ENCODE measurements around the gene HPS4. TPM values are rescaled to one million over a fixed set of nuclear protein-coding genes. Genes with fewer than 3 reads are reported as not detected.

Gene HPS4
- total and polyA plus RNA-seq, 4 experiments from 2014 or later = 7.9 to 59.7 (median 36.9) TPM

DNA sequence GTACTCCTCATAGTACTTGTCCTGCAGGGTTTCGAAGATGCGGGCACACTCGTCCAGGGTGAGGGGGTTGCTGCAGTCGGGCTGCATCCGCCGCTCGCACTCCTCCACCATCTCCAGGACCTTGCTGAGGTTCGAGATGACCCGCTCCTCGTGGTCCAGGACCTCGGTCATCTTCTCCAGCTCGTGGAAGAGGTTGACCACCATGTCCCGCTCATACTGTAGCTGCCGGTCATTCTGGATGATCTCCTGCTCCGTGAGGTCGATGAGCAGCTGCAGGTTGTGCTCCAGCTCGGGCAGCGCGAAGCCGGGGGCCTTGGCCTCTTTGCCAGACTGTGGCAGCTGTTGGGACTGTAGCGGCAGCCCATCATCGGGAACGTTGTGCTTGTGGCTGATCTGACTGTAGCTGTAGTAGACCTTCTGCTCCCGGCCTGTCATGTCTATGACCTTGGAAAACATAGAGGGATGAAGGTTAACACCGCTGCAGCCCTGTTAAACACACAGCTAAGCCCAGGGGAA lies 15.7 kb upstream of the HPS4 start:
- ChIA-PET POLR2A (ENCODE audit: partially characterized antibody) (interaction anchor here (1.2 to 7.8 kb wide), 3 partner anchors 13 to 172 kb away, joined by 3 to 40 read pairs (median 6); partner anchors contain the start of genes HPS4, SRRD and TFIP11), CTCF (ENCODE audit: partially characterized antibody) (no interaction called here)
- Mint-ChIP-seq H3K27me3 (no peaks in the 10 kb centered on the region), H3K4me3 (no peak overlapping the region), H3K27ac (peak overlapping the region in 2 of 7 donors; percentile 63 to 73), H3K4me1 (peaks cover 16 to 24% (median 22%) of the 10 kb centered on the region in 4 donors), H3K9me3 (peaks cover 0 to 2% (median 0%) of the 10 kb centered on the region in 8 donors), H3K36me3 (peaks cover 57 to 82% of the 10 kb centered on the region in 2 donors)
- Histone ChIP-seq H3K27me3 (ENCODE audit: insufficient read depth, low read length) (no peaks in the 10 kb centered on the region), H3K4me1 (ENCODE audit: insufficient read depth, low read length) (peaks cover 20% of the 10 kb centered on the region), H3K9me3 (ENCODE audit: control insufficient read depth in 1 of 2, low read length in 2 of 2) (no peaks in the 10 kb centered on the region), H3K4me3 (ENCODE audit: low read length in 2 of 2) (no peak overlapping the region), H3K36me3 (ENCODE audit: insufficient read depth, low read length) (peaks cover 81% of the 10 kb centered on the region), H3K27ac (ENCODE audit: low read depth, low read length) (no peak overlapping the region)
- DNase-seq = no peak
- intact Hi-C loops (cut with micrococcal nuclease) = no loop called here

DNA sequence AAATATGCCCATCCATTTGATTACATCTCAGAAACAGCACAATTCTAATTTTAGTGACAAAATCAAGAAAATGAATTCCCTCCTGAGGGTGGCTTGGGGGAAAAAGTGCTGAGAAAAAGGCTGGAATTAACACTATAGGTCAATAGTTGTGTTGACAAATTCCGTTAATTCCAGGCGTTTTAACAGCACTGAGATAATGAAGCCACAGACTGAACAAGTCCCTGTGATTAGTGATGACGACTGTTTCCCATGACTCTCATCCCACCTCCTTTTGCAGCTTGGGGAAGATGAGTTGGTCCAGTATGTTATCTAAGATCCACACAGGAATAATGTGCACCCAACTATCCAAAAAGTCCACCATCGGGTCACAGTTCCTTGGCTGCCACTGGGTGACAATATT lies 12.9 kb upstream of the HPS4 start:
- no peaks in the 10 kb centered on the region for H3K9me3 ChIP-seq (ENCODE audit: control insufficient read depth in 1 of 2, low read length in 2 of 2)
- DNase-seq = no peak
- Mint-ChIP-seq H3K27me3 (no peaks in the 10 kb centered on the region), H3K4me1 (peaks cover 0 to 3% (median 1%) of the 10 kb centered on the region in 4 donors), H3K4me3 (no peak overlapping the region), H3K36me3 (peaks cover 48 to 79% of the 10 kb centered on the region in 2 donors), H3K9me3 (peaks cover 0 to 2% (median 0%) of the 10 kb centered on the region in 8 donors), H3K27ac (no peak overlapping the region)
- ChIA-PET CTCF (ENCODE audit: partially characterized antibody) (no interaction called here), POLR2A (ENCODE audit: partially characterized antibody) (interaction anchor here (0.9 to 1.2 kb wide), 2 partner anchors 13 kb away, joined by 3 read pairs; partner anchors contain the start of genes HPS4 and SRRD)
- H3K36me3 ChIP-seq (ENCODE audit: insufficient read depth, low read length) = peaks cover 78% of the 10 kb centered on the region
- H3K4me3 ChIP-seq (ENCODE audit: low read length in 2 of 2) = no peak overlapping the region
- no peaks in the 10 kb centered on the region for H3K4me1 ChIP-seq (ENCODE audit: insufficient read depth, low read length)
- no peak overlapping the region for H3K27ac ChIP-seq (ENCODE audit: low read depth, low read length)
- H3K27me3 ChIP-seq (ENCODE audit: insufficient read depth, low read length) = no peaks in the 10 kb centered on the region
- intact Hi-C loops (cut with micrococcal nuclease) = no loop called here

DNA sequence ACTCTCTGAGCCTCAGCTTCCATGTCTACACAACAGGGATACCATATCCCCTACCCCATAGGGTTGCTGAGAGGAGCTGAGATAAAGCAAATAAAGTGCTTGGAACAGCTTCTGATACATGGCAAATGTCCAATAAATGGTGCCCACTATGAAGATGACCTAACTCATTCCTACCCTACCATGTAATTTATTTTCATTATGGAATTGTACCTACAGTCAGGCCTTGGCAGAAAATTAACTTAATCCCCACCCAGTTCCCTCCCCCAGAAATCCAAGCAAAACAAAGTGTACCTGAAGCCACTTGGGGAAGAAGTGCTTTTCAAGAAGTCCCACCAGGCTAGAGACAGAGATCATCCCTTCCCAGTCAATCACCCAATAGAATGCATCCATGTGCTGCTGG lies 10.9 kb upstream of the HPS4 start:
- H3K27me3 Mint-ChIP-seq = no peaks in the 10 kb centered on the region
- peaks cover 48 to 81% of the 10 kb centered on the region in 2 donors for H3K36me3 Mint-ChIP-seq
- peak overlapping the region in 3 of 7 donors; percentile 72 to 74 (median 73) for H3K27ac Mint-ChIP-seq

DNA sequence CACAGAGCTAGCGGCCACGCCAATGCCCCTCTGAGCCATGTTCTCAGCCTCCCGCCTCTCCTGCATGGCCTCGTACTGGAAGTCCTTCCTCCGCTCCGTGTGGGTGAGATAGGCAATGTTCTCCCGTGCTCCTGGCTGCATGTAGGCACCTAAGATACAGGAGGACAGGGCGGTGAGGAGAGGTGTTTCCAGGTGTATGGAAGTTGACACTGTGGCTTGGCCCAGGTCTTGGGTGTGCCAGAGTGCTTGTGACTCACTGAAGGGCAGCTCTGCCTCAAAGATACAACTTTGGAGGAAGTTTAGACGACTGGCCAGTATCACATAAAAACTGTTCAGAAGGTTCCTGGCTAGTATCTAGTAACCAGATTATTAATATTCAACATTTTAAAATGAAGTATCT lies 8.6 kb upstream of the HPS4 start:
- peak overlapping the region in 1 of 8 donors; percentile 60 for H3K4me3 Mint-ChIP-seq
- ChIA-PET CTCF (ENCODE audit: partially characterized antibody) (interaction anchor here (1.2 kb wide), 1 partner anchor 150 kb away, joined by 3 read pairs; no protein-coding TSS in a partner anchor), POLR2A (ENCODE audit: partially characterized antibody) (interaction anchor here (1.2 kb wide), 2 partner anchors 8 to 9 kb away, joined by 3 read pairs; partner anchors contain the start of genes HPS4 and SRRD)
- H3K9me3 Mint-ChIP-seq = no peaks in the 10 kb centered on the region
- peaks cover 0 to 2% (median under 1%) of the 10 kb centered on the region in 4 donors for H3K4me1 Mint-ChIP-seq
- Histone ChIP-seq H3K4me3 (ENCODE audit: low read length in 2 of 2) (no peak overlapping the region), H3K36me3 (ENCODE audit: insufficient read depth, low read length) (peaks cover 87% of the 10 kb centered on the region), H3K27ac (ENCODE audit: low read depth, low read length) (no peak overlapping the region), H3K27me3 (ENCODE audit: insufficient read depth, low read length) (no peaks in the 10 kb centered on the region), H3K9me3 (ENCODE audit: control insufficient read depth in 1 of 2, low read length in 2 of 2) (no peaks in the 10 kb centered on the region), H3K4me1 (ENCODE audit: insufficient read depth, low read length) (no peaks in the 10 kb centered on the region)
- intact Hi-C loops (cut with micrococcal nuclease) = no loop called here
- peaks cover 60 to 86% of the 10 kb centered on the region in 2 donors for H3K36me3 Mint-ChIP-seq
- no peaks in the 10 kb centered on the region for H3K27me3 Mint-ChIP-seq
- DNase-seq = no peak
- no peak overlapping the region for H3K27ac Mint-ChIP-seq

More for the DNA sequence above, 10.9 kb upstream of the HPS4 start:
- H3K4me1 ChIP-seq (ENCODE audit: insufficient read depth, low read length) = no peaks in the 10 kb centered on the region
- intact Hi-C loops (cut with micrococcal nuclease) = no loop called here
- CTCF ChIA-PET (ENCODE audit: partially characterized antibody) = interaction anchor here (1.0 kb wide), 1 partner anchor 9 kb away, joined by 4 read pairs; no protein-coding TSS in a partner anchor
- DNase-seq = no peak
- H3K4me3 ChIP-seq (ENCODE audit: low read length in 2 of 2) = no peak overlapping the region
- no peaks in the 10 kb centered on the region for H3K9me3 ChIP-seq (ENCODE audit: control insufficient read depth in 1 of 2, low read length in 2 of 2)
- no peak overlapping the region for H3K27ac ChIP-seq (ENCODE audit: low read depth, low read length)
- H3K36me3 ChIP-seq (ENCODE audit: insufficient read depth, low read length) = peaks cover 81% of the 10 kb centered on the region
- H3K4me3 Mint-ChIP-seq = no peak overlapping the region
- peaks cover 0 to under 1% (median 0%) of the 10 kb centered on the region in 8 donors for H3K9me3 Mint-ChIP-seq
- no peaks in the 10 kb centered on the region for H3K27me3 ChIP-seq (ENCODE audit: insufficient read depth, low read length)
- POLR2A ChIA-PET (ENCODE audit: partially characterized antibody) = interaction anchor here (1.2 kb wide), 1 partner anchor 11 kb away, joined by 7 read pairs; the partner anchor contains the start of genes HPS4 and SRRD
- H3K4me1 Mint-ChIP-seq = peaks cover 0 to 3% (median under 1%) of the 10 kb centered on the region in 4 donors

DNA sequence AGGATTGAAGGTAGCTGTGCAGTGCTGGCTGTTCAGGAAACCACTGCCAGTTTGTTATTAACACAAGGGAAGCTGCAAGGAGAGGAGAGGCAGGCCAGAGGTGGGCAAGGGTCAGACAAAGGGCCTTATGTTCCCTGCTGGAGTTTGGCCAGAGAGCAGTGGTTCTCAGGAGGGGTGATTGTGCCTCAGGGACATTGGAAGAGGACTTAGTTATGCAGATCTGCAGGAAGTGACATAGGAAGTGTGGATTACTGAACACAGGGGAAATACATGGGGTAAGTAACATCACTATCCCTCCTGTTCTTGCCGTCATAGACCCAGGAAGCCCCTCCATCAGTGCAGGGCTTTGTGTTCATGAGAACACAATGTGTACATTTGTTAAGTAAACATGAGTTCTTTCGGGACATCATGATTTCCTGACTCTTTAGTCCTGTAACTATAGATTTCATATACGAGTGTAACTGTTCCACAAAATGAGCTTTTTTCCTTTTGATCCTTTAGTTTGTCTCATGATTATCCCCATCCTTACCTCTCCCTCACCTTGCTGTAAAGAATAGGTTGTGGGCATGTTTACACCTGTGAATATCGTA lies 6.0 kb upstream of the HPS4 start:
- Mint-ChIP-seq H3K27me3 (no peaks in the 10 kb centered on the region), H3K9me3 (no peaks in the 10 kb centered on the region), H3K4me1 (peaks cover 15 to 20% (median 17%) of the 10 kb centered on the region in 4 donors), H3K36me3 (peaks cover 44 to 72% of the 10 kb centered on the region in 2 donors), H3K4me3 (no peak overlapping the region), H3K27ac (peak overlapping the region in 3 of 7 donors; percentile 67 to 80 (median 67))
- DNase-seq = no peak
- peaks cover 66% of the 10 kb centered on the region for H3K36me3 ChIP-seq (ENCODE audit: insufficient read depth, low read length)
- no peak overlapping the region for H3K4me3 ChIP-seq (ENCODE audit: low read length in 2 of 2)
- ChIA-PET CTCF (ENCODE audit: partially characterized antibody) (no interaction called here), POLR2A (ENCODE audit: partially characterized antibody) (interaction anchor here (0.6 to 1.1 kb wide), 2 partner anchors 11 to 152 kb away, joined by 3 read pairs; no protein-coding TSS in a partner anchor)
- no peaks in the 10 kb centered on the region for H3K9me3 ChIP-seq (ENCODE audit: control insufficient read depth in 1 of 2, low read length in 2 of 2)
- intact Hi-C loops (cut with micrococcal nuclease) = no loop called here
- H3K4me1 ChIP-seq (ENCODE audit: insufficient read depth, low read length) = peaks cover 19% of the 10 kb centered on the region
- no peak overlapping the region for H3K27ac ChIP-seq (ENCODE audit: low read depth, low read length)
- no peaks in the 10 kb centered on the region for H3K27me3 ChIP-seq (ENCODE audit: insufficient read depth, low read length)

DNA sequence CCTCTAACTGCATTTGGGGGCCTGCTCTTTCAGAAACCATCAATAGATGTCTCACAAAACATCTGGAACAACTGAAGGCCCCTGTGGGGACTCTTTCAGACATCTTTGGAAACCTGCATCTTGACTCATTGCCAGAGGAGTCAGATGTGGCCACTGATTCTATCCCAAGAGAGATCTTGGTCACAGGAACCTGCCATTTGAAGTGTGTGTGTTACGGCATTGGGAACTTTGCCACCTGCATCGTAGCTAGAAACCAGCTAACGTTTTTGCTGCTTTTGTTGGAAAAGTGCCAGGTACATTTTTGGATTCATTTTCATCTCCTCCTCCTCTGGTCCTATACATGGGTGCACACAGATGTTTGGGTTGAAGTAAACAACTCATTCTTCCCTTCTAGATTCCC lies 4.4 kb upstream of the HPS4 start:
- H3K27ac Mint-ChIP-seq = peak overlapping the region in 5 of 7 donors; percentile 37 to 65 (median 42)
- peaks cover 38 to 66% of the 10 kb centered on the region in 2 donors for H3K36me3 Mint-ChIP-seq
- no peaks in the 10 kb centered on the region for H3K9me3 ChIP-seq (ENCODE audit: control insufficient read depth in 1 of 2, low read length in 2 of 2)

DNA sequence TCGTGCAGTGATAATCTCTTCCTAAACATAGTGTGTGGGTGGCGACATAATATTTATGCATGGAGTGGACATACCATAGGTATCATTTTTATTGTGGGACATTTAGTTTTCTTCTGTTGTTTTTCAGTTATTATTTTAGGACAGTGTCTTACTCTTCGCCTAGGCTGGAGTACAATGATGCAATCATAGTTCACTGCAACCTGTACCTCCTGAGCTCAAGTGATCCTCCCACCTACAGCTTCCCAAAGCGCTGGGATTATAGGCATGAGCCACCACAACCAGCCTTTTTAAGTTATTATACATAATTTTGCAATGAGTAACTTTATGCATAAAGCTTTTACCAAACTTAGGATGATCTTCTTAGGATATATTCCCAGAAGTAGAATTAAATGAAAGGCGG lies 2.8 kb upstream of the HPS4 start:
- H3K27ac ChIP-seq (ENCODE audit: low read depth, low read length) = no peak overlapping the region
- no peaks in the 10 kb centered on the region for H3K27me3 Mint-ChIP-seq
- peaks cover 43% of the 10 kb centered on the region for H3K4me1 ChIP-seq (ENCODE audit: insufficient read depth, low read length)
- no peaks in the 10 kb centered on the region for H3K9me3 ChIP-seq (ENCODE audit: control insufficient read depth in 1 of 2, low read length in 2 of 2)
- no peaks in the 10 kb centered on the region for H3K27me3 ChIP-seq (ENCODE audit: insufficient read depth, low read length)
- H3K9me3 Mint-ChIP-seq = peaks cover 0 to 3% (median 0%) of the 10 kb centered on the region in 8 donors
- no peak for DNase-seq
- intact Hi-C loops (cut with micrococcal nuclease) = no loop called here
- H3K4me3 Mint-ChIP-seq = peak overlapping the region in 3 of 8 donors; percentile 42 to 61 (median 51)
- ChIA-PET POLR2A (ENCODE audit: partially characterized antibody) (interaction anchor here (6.4 kb wide), 1 partner anchor 28 kb away, joined by 68 read pairs; the partner anchor contains the start of gene TFIP11), CTCF (ENCODE audit: partially characterized antibody) (no interaction called here)
- H3K4me1 Mint-ChIP-seq = peaks cover 34 to 52% (median 41%) of the 10 kb centered on the region in 4 donors
- H3K27ac Mint-ChIP-seq = peak overlapping the region in 5 of 7 donors; percentile 2 to 93 (median 88)
- H3K4me3 ChIP-seq (ENCODE audit: low read length in 2 of 2) = no peak overlapping the region
- H3K36me3 Mint-ChIP-seq = peaks cover 31 to 60% of the 10 kb centered on the region in 2 donors
- H3K36me3 ChIP-seq (ENCODE audit: insufficient read depth, low read length) = peaks cover 37% of the 10 kb centered on the region

More for the DNA sequence above, 4.4 kb upstream of the HPS4 start:
- intact Hi-C loops (cut with micrococcal nuclease) = no loop called here
- ChIA-PET POLR2A (ENCODE audit: partially characterized antibody) (no interaction called here), CTCF (ENCODE audit: partially characterized antibody) (no interaction called here)
- no peak for DNase-seq
- peaks cover 27% of the 10 kb centered on the region for H3K4me1 ChIP-seq (ENCODE audit: insufficient read depth, low read length)
- H3K27ac ChIP-seq (ENCODE audit: low read depth, low read length) = no peak overlapping the region
- H3K36me3 ChIP-seq (ENCODE audit: insufficient read depth, low read length) = peaks cover 52% of the 10 kb centered on the region
- peaks cover 21 to 36% (median 27%) of the 10 kb centered on the region in 4 donors for H3K4me1 Mint-ChIP-seq
- no peak overlapping the region for H3K4me3 ChIP-seq (ENCODE audit: low read length in 2 of 2)
- H3K4me3 Mint-ChIP-seq = no peak overlapping the region
- H3K9me3 Mint-ChIP-seq = peaks cover 0 to 3% (median 0%) of the 10 kb centered on the region in 8 donors
- no peaks in the 10 kb centered on the region for H3K27me3 ChIP-seq (ENCODE audit: insufficient read depth, low read length)
- H3K27me3 Mint-ChIP-seq = no peaks in the 10 kb centered on the region
